Measurements from ENCODE around the gene USP26.
"Not testable (repeated sequence)": the region's sequence is repeated elsewhere in the genome, so short reads cannot be mapped to it uniquely, and the experiment has no call there.

Gene USP26

GRCh38 chrX:133054761-133055405 is 42.0 kb downstream of the USP26 start:
- TF ChIP-seq CTCF (IDR thresholded peaks at IDR 0.05; ENCODE audit: extremely low read depth, missing control alignments) = no peak
- DNase-seq (ENCODE audit: low spot score) = no peak

GRCh38 chrX:133053861-133054598 is 42.9 kb downstream of the USP26 start:
- no peak for DNase-seq (ENCODE audit: low spot score)

GRCh38 chrX:133048751-133049150 is 48.2 kb downstream of the USP26 start:
- no peak for DNase-seq (ENCODE audit: low spot score)
- TF ChIP-seq CTCF (IDR thresholded peaks at IDR 0.05; ENCODE audit: extremely low read depth, missing control alignments) = no peak

More at GRCh38 chrX:133053861-133054598, 42.9 kb downstream of the USP26 start:
- TF ChIP-seq CTCF (IDR thresholded peaks at IDR 0.05; ENCODE audit: extremely low read depth, missing control alignments) = no peak

- TF ChIP-seq CTCF (IDR thresholded peaks at IDR 0.05; ENCODE audit: extremely low read depth, missing control alignments) = no peak
- no peak for DNase-seq (ENCODE audit: low spot score)
Measured at GRCh38 chrX:133046601-133047000, 50.3 kb downstream of the USP26 start.

GRCh38 chrX:133045986-133046385 is 50.9 kb downstream of the USP26 start:
- no peak for DNase-seq (ENCODE audit: low spot score)

GRCh38 chrX:133044145-133044786 is 52.6 kb downstream of the USP26 start:
- DNase-seq (ENCODE audit: low spot score) = not testable (repeated sequence)

More at GRCh38 chrX:133045986-133046385, 50.9 kb downstream of the USP26 start:
- TF ChIP-seq CTCF (IDR thresholded peaks at IDR 0.05; ENCODE audit: extremely low read depth, missing control alignments) = no peak

GRCh38 chrX:133042260-133042659 is 54.6 kb downstream of the USP26 start:
- no peak for DNase-seq (ENCODE audit: low spot score)
- TF ChIP-seq CTCF (IDR thresholded peaks at IDR 0.05; ENCODE audit: extremely low read depth, missing control alignments) = no peak
